Measurements from ENCODE around the gene TMEM63B. TPM values are rescaled to one million over a fixed set of nuclear protein-coding genes. Genes with fewer than 3 reads are reported as not detected.
"Not testable (repeated sequence)": the region's sequence is repeated elsewhere in the genome, so short reads cannot be mapped to it uniquely, and the experiment has no call there.

Gene TMEM63B
- total RNA-seq, 1 donor from 2014 or later, result 19.7 TPM

GRCh38 chr6:44133003-44133931 lies 5.9 kb downstream of the TMEM63B start:
- no peaks in the 10 kb centered on the region for H3K9me3 Mint-ChIP-seq
- intact Hi-C loops (cut with micrococcal nuclease), result no loop called here
- H3K4me3 Mint-ChIP-seq, result no peak overlapping the region
- peaks cover 5% of the 10 kb centered on the region for H3K36me3 Mint-ChIP-seq (ENCODE audit: low read depth)
- H3K4me1 Mint-ChIP-seq, result peaks cover 16% of the 10 kb centered on the region
- no peak overlapping the region for H3K27ac Mint-ChIP-seq
- no peak for DNase-seq
- no peaks in the 10 kb centered on the region for H3K27me3 Mint-ChIP-seq

DNA sequence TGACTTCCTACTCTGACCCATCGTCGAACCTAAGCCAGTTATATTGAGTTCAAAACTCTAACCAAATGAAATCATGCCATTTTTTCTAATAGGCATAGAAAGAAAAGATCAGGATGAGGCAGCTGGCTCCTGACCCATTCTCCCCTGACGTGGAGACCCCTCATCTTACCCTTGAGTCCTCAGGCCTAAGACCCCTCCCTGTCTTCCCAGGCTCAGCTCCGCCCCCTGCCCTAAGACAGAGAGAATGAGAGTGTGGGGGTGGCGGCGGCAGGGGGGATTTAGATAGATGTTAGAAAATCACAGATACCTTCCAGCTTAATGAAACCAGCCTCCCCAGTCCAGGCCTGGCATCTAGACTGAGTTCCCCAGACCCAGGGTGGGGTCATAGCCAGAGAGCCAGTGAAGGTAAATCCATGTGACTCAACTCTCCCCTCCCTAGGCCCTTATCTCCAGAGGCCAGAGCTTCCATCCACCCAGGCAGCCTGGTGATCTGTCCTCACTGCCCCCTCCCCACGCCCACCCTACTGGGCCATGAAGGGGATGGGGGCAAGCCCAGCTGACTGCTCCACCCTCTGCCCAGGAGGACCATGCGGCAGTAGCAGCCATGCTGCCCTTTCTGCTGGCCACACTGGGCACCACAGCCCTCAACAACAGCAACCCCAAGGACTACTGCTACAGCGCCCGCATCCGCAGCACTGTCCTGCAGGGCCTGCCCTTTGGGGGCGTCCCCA lies 6.8 kb downstream of the TMEM63B start:
- peaks cover 5% of the 10 kb centered on the region for H3K36me3 Mint-ChIP-seq (ENCODE audit: low read depth)
- DNase-seq, result no peak
- intact Hi-C loops (cut with micrococcal nuclease), result no loop called here
- peaks cover 15% of the 10 kb centered on the region for H3K4me1 Mint-ChIP-seq
- H3K27me3 Mint-ChIP-seq, result no peaks in the 10 kb centered on the region
- H3K4me3 Mint-ChIP-seq, result no peak overlapping the region
- no peaks in the 10 kb centered on the region for H3K9me3 Mint-ChIP-seq
- H3K27ac Mint-ChIP-seq, result no peak overlapping the region

DNA sequence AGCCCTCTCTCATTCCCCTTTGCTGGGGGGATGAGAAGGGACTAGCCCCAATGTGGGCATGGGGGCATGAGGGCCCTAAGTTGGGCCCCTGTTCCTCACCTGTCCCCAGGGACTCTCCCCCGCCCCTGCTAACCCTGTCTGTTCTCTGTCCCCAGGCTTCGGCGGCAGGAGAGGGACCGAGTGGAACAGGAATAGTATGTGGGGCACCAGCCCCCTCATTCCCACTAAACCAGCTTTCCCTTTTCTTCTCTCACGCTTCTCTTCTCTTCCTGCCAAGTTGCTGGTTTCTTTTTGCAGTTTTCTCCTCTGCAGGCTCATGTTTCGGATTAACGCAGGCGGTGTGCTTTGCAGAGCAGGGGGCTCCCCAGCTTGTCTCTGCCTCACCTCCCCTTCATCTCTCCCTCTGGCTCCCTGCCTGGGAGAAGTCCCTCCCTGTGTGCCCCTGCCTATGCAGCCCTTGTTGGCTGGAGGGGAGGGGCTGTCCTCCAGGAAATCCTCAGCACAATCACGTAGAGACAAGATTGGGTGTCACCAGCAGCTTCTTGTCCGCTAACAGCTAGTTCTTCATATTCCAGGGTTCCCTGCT lies 7.9 kb downstream of the TMEM63B start:
- Mint-ChIP-seq H3K4me1 (peaks cover 11% of the 10 kb centered on the region), H3K27me3 (no peaks in the 10 kb centered on the region), H3K36me3 (ENCODE audit: low read depth) (peaks cover 13% of the 10 kb centered on the region), H3K4me3 (no peak overlapping the region), H3K27ac (no peak overlapping the region), H3K9me3 (no peaks in the 10 kb centered on the region)
- DNase-seq, result no peak
- intact Hi-C loops (cut with micrococcal nuclease), result no loop called here

DNA sequence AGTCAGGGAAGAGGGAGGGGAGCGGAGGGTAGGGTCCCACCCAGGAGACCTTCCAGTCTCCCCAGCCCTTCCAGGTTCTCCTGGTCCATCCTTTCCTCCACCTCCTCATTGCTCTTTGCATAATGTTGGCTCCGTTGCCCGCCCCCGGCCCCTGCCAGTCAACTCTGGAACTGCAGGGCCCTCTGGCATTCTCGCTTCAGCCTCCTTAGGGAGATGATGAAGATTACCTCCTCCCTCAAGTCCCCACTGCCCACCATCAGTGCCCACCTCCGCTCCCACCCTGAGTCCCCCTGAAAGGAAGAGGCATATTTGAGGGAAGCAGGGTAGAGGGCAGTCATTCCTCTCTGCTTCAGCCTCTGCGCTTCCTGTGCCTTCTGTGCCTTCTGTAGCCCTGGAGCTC lies 8.5 kb downstream of the TMEM63B start:
- H3K27ac Mint-ChIP-seq, result no peak overlapping the region
- peaks cover 11% of the 10 kb centered on the region for H3K4me1 Mint-ChIP-seq
- intact Hi-C loops (cut with micrococcal nuclease), result no loop called here
- H3K36me3 Mint-ChIP-seq (ENCODE audit: low read depth), result peaks cover 19% of the 10 kb centered on the region
- H3K4me3 Mint-ChIP-seq, result no peak overlapping the region
- no peaks in the 10 kb centered on the region for H3K27me3 Mint-ChIP-seq
- DNase-seq, result no peak
- no peaks in the 10 kb centered on the region for H3K9me3 Mint-ChIP-seq

GRCh38 chr6:44138717-44139350 lies 11.5 kb downstream of the TMEM63B start:
- Mint-ChIP-seq H3K27me3 (no peaks in the 10 kb centered on the region), H3K4me3 (no peak overlapping the region), H3K36me3 (ENCODE audit: low read depth) (peaks cover 31% of the 10 kb centered on the region), H3K9me3 (no peaks in the 10 kb centered on the region), H3K27ac (no peak overlapping the region), H3K4me1 (no peaks in the 10 kb centered on the region)
- no peak for DNase-seq
- intact Hi-C loops (cut with micrococcal nuclease), result no loop called here

DNA sequence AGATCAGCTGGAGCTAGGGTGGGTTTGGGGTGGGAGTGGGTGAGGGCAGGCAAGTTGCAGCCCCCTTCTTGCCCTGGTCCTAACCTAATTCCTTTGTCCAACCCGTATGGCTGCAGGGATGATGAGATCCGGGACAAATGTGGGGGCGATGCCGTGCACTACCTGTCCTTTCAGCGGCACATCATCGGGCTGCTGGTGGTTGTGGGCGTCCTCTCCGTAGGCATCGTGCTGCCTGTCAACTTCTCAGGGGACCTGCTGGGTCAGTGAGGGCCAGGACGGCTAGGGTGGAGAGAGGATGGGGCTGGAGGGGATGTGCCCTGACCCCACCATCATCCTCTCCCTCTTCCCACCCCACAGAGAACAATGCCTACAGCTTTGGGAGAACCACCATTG lies 12.0 kb downstream of the TMEM63B start:
- Mint-ChIP-seq H3K27ac (no peak overlapping the region), H3K4me1 (no peaks in the 10 kb centered on the region), H3K36me3 (ENCODE audit: low read depth) (peaks cover 35% of the 10 kb centered on the region), H3K27me3 (no peaks in the 10 kb centered on the region), H3K9me3 (no peaks in the 10 kb centered on the region), H3K4me3 (no peak overlapping the region)
- intact Hi-C loops (cut with micrococcal nuclease), result no loop called here
- DNase-seq, result no peak

DNA sequence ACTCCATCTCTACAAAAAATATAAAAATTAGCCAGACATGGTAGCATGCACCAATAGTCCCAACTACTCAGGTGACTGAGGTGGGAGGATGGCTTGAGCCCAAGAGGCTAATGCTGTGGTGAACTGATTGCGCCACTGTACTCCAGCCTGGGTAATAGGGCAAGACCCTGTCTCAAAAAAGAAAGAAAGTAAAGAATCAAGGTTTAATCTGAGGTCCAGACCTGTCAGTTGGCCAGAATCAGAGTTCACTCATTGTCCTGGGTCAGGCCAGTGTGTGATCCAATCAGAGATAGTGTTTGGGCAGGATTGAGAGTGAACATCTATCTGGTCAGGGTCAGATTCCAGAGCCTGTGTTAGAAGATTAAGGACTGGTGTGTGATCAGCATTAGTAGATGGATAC lies 15.5 kb downstream of the TMEM63B start:
- peaks cover 3% of the 10 kb centered on the region for H3K4me1 Mint-ChIP-seq
- intact Hi-C loops (cut with micrococcal nuclease), result no loop called here
- peaks cover 41% of the 10 kb centered on the region for H3K36me3 Mint-ChIP-seq (ENCODE audit: low read depth)
- H3K9me3 Mint-ChIP-seq, result no peaks in the 10 kb centered on the region
- no peaks in the 10 kb centered on the region for H3K27me3 Mint-ChIP-seq
- no peak overlapping the region for H3K27ac Mint-ChIP-seq
- DNase-seq, result no peak
- no peak overlapping the region for H3K4me3 Mint-ChIP-seq

GRCh38 chr6:44143731-44144130 lies 16.4 kb downstream of the TMEM63B start:
- no peak for DNase-seq
- no peaks in the 10 kb centered on the region for H3K27me3 Mint-ChIP-seq
- intact Hi-C loops (cut with micrococcal nuclease), result no loop called here
- H3K9me3 Mint-ChIP-seq, result no peaks in the 10 kb centered on the region
- H3K27ac Mint-ChIP-seq, result no peak overlapping the region
- peaks cover 41% of the 10 kb centered on the region for H3K36me3 Mint-ChIP-seq (ENCODE audit: low read depth)
- no peak overlapping the region for H3K4me3 Mint-ChIP-seq
- peaks cover 3% of the 10 kb centered on the region for H3K4me1 Mint-ChIP-seq

DNA sequence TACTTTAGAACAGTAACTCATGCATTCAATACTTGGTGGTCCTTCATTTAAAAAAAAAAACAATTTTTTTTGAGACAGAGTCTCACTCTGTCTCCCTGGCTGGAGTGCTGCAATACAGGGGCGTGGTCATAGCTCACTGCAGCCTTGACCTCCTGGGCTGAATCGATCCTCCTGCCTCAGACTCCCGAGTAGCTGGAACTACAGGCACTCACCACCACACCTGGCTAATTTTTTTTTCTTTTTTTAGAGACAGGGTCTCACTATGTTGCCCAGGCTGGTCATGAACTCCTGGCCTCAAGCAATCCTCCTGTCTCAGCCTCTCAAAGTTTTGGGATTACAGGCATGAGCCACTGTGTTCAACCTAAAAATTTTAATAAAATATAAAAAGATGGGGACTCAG lies 17.2 kb downstream of the TMEM63B start:
- intact Hi-C loops (cut with micrococcal nuclease), result not testable (repeated sequence)

DNA sequence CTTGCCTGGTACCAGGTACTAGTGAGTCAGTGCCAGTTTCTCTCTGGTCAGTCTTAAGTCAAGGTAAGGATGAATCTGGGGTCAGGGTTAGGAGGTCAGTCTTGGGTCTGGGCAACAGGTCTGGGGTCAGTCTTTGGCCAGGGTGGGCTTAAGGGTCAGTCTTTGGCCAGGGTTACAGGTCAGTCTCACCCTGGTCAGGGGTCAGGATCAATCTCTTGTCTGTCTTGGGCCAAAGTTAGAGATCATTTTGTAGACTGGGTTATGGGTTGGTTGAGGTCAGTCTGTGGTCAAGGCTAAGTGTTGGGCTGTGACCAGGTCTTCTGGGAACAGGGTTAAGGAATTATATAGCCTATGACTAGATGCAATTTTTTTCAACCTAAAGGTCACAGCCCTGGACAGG lies 18.5 kb downstream of the TMEM63B start:
- peaks cover 5% of the 10 kb centered on the region for H3K4me1 Mint-ChIP-seq

More for the DNA sequence above, 17.2 kb downstream of the TMEM63B start:
- not testable (repeated sequence) for H3K27me3 Mint-ChIP-seq, DNase-seq, H3K4me1 Mint-ChIP-seq, H3K9me3 Mint-ChIP-seq, H3K4me3 Mint-ChIP-seq, H3K27ac Mint-ChIP-seq
- peaks cover 42% of the 10 kb centered on the region for H3K36me3 Mint-ChIP-seq (ENCODE audit: low read depth)

DNA sequence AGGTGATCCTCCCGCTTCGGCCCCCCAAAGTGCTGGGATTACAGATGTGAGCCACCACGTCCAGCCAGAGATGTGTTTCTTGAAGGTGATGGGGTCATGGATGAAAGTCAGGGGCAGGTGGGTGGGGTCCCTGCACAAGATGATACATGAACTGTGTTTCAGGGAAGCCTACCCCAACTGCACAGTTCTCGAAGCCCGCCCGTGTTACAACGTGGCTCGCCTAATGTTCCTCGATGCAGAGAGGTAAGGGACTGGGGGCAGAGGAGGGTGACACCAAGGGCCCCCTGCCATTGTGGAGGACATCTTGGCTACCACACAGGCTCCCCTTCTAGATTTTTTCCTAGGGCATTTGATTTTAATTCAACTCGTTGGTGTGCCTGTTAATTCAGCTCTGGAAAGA lies 19.3 kb downstream of the TMEM63B start:
- peaks cover 25% of the 10 kb centered on the region for H3K36me3 Mint-ChIP-seq (ENCODE audit: low read depth)
- DNase-seq, result no peak
- H3K27me3 Mint-ChIP-seq, result no peaks in the 10 kb centered on the region
- no peak overlapping the region for H3K4me3 Mint-ChIP-seq
- H3K9me3 Mint-ChIP-seq, result no peaks in the 10 kb centered on the region
- peaks cover 13% of the 10 kb centered on the region for H3K4me1 Mint-ChIP-seq
- intact Hi-C loops (cut with micrococcal nuclease), result no loop called here
- no peak overlapping the region for H3K27ac Mint-ChIP-seq

More for the DNA sequence above, 18.5 kb downstream of the TMEM63B start:
- intact Hi-C loops (cut with micrococcal nuclease), result no loop called here
- Mint-ChIP-seq H3K4me3 (no peak overlapping the region), H3K27ac (no peak overlapping the region), H3K36me3 (ENCODE audit: low read depth) (peaks cover 32% of the 10 kb centered on the region), H3K27me3 (no peaks in the 10 kb centered on the region), H3K9me3 (no peaks in the 10 kb centered on the region)
- DNase-seq, result no peak

DNA sequence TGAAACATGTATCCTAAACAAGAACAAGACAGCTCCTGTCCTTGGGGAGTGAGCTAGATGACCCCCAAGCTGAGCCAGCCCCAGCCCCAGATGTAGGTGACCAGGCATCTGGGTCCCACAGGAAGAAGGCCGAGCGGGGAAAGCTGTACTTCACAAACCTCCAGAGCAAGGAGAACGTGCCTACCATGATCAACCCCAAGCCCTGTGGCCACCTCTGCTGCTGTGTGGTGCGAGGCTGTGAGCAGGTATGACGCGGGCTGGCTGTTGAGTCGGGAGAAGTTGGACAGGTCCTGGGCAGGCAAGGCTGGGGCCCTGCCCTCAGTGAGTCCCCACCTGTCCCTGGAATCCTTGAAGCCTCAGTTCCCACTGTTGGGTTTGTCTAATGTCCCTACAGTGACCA lies 19.9 kb downstream of the TMEM63B start:
- Mint-ChIP-seq H3K27ac (no peak overlapping the region), H3K9me3 (no peaks in the 10 kb centered on the region), H3K4me3 (no peak overlapping the region), H3K4me1 (peaks cover 14% of the 10 kb centered on the region), H3K27me3 (no peaks in the 10 kb centered on the region), H3K36me3 (ENCODE audit: low read depth) (peaks cover 25% of the 10 kb centered on the region)
- DNase-seq, result no peak
- intact Hi-C loops (cut with micrococcal nuclease), result no loop called here

- intact Hi-C loops (cut with micrococcal nuclease), result no loop called here
- H3K4me1 Mint-ChIP-seq, result peaks cover 14% of the 10 kb centered on the region
- DNase-seq, result no peak
- no peak overlapping the region for H3K27ac Mint-ChIP-seq
- H3K27me3 Mint-ChIP-seq, result no peaks in the 10 kb centered on the region
- no peak overlapping the region for H3K4me3 Mint-ChIP-seq
- H3K9me3 Mint-ChIP-seq, result no peaks in the 10 kb centered on the region
- peaks cover 20% of the 10 kb centered on the region for H3K36me3 Mint-ChIP-seq (ENCODE audit: low read depth)
Observed at GRCh38 chr6:44148306-44148705, 21.0 kb downstream of the TMEM63B start.
